ENCODE measurements around the gene IL16. TPM values are rescaled to one million over a fixed set of nuclear protein-coding genes. Genes with fewer than 3 reads are reported as not detected.

Gene IL16
- total and polyA plus RNA-seq, 9 of the 15 experiments (the other 6 are each of a cell fraction or from before 2014, with no cell fraction given): 1.4 to 18.8 (median 10.6) TPM

- Histone ChIP-seq H3K4me2 (ENCODE audit: insufficient read depth, low read length) (no peak overlapping the region), H3K79me2 (ENCODE audit: control insufficient read depth, insufficient read depth, low read length) (no peaks in the 10 kb centered on the region), H3K4me3 (no peak overlapping the region), H3K9me3 (replicated peaks; ENCODE audit: control insufficient read depth, insufficient read depth, low read depth, low read length) (no peaks in the 10 kb centered on the region), H3K9me1 (ENCODE audit: control insufficient read depth, insufficient read depth, low read length) (no peaks in the 10 kb centered on the region), H3K36me3 (ENCODE audit: control insufficient read depth, insufficient read depth, low read length) (no peaks in the 10 kb centered on the region; the same call in 2 of the 3 replicates), H3K27me3 (ENCODE audit: control insufficient read depth in 2 of 2, insufficient read depth in 2 of 2, low read length in 2 of 2) (no peaks in the 10 kb centered on the region), H3K9ac (ENCODE audit: insufficient read depth in 1 of 2, low read depth in 2 of 2, low read length in 2 of 2) (no peak overlapping the region), H3K27ac (ENCODE audit: extremely low read depth, low read depth, low read length) (no peak overlapping the region), H2AFZ (ENCODE audit: low read depth, low read length) (no peak overlapping the region), H3K4me1 (replicated peaks in 1 of 2; ENCODE audit: control insufficient read depth in 2 of 2, insufficient read depth in 2 of 2, low read length in 2 of 2) (no peaks in the 10 kb centered on the region; a peak in 1 of 5 replicates), H4K20me1 (replicated peaks; ENCODE audit: control insufficient read depth, insufficient read depth, low read length) (no peaks in the 10 kb centered on the region; the same call in 1 of the 2 replicates)
- ATAC-seq (no peak), DNase-seq (ENCODE audit: extremely low read depth in 1 of 4, low spot score in 3 of 4) (no peak), FAIRE-seq (no peak)
- intact Hi-C loops (cut with micrococcal nuclease): no loop called here
- in situ Hi-C loops (cut with MboI): no loop called here
- no TSS peak for BruUV-seq (replicated peaks)
- 43% methylated on average over 5 of the region's 5 CpGs for WGBS (ENCODE audit: insufficient coverage, low coverage, missing lambda C conversion rate)
- TF ChIP-seq NFIX (CRISPR knock-in tag; IDR thresholded peaks at IDR 0.05; ENCODE audit: low read depth) (no peak), ZNF77 (CRISPR knock-in tag; IDR thresholded peaks at IDR 0.05) (no peak), CGGBP1 (CRISPR knock-in tag; IDR thresholded peaks at IDR 0.05) (no peak), RHOXF2B (CRISPR knock-in tag; conservative IDR thresholded peaks at IDR 0.05) (no peak), ZFP30 (CRISPR knock-in tag; IDR thresholded peaks at IDR 0.05; ENCODE audit: borderline replicate concordance) (no peak), GABPA (tag; conservative IDR thresholded peaks at IDR 0.05; ENCODE audit: low read depth) (no peak), NCOA1 (IDR thresholded peaks at IDR 0.05; ENCODE audit: low read depth) (no peak), ZNF75A (CRISPR knock-in tag; IDR thresholded peaks at IDR 0.05) (no peak), SIX5 (IDR thresholded peaks at IDR 0.05; ENCODE audit: borderline replicate concordance in 1 of 2, insufficient read depth in 1 of 2, low read depth in 1 of 2, low read length in 2 of 2) (no peak), TAF7 (tag; IDR thresholded peaks at IDR 0.05) (no peak), POLR3A (IDR thresholded peaks at IDR 0.05; ENCODE audit: borderline replicate concordance, extremely low read depth, insufficient read depth, insufficient read length) (no peak), CBX1 (IDR thresholded peaks at IDR 0.05; ENCODE audit: low read depth) (no peak), ZNF146 (CRISPR knock-in tag; IDR thresholded peaks at IDR 0.05; ENCODE audit: unreplicated experiment) (no peak), ZNF224 (CRISPR knock-in tag; IDR thresholded peaks at IDR 0.05) (no peak), ZFX (CRISPR knock-in tag; IDR thresholded peaks at IDR 0.05) (no peak), IFI16 (CRISPR knock-in tag; IDR thresholded peaks at IDR 0.05) (no peak), FOXJ3 (CRISPR knock-in tag; IDR thresholded peaks at IDR 0.05) (no peak)
- TF ChIP-seq, protein P1, sequence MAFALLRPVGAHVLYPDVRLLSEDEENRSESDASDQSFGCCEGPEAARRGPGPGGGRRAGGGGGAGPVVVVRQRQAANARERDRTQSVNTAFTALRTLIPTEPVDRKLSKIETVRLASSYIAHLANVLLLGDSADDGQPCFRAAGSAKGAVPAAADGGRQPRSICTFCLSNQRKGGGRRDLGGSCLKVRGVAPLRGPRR (CRISPR knock-in tag; IDR thresholded peaks at IDR 0.05): no peak
- TF ChIP-seq, protein P2, sequence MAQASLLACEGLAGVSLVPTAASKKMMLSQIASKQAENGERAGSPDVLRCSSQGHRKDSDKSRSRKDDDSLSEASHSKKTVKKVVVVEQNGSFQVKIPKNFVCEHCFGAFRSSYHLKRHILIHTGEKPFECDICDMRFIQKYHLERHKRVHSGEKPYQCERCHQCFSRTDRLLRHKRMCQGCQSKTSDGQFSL (CRISPR knock-in tag; IDR thresholded peaks at IDR 0.05): no peak
- TF ChIP-seq, protein P2 (tag; IDR thresholded peaks at IDR 0.05): no peak
- CTCF ChIA-PET (ENCODE audit: low intra/inter-chr PET ratio): no interaction called here
- POLR2A ChIA-PET: no interaction called here
These were observed 12.5 kb upstream of the IL16 start for GRCh38 chr15:81184188-81184587.
